Esophagus mucosa (tissue), 1 donor: Measurements from ENCODE around the gene RIT1. TPM values are rescaled to one million over a fixed set of nuclear protein-coding genes. Genes with fewer than 3 reads are reported as not detected.

Experiments used
- ATAC-seq: fragments of 200-7000 bp; cut with Tn5 transposase; one replicate; pipeline ENCODE4 v1.9.1; 2020
- total RNA-seq: library from RNA; stranded (reverse); gene quantifications from one replicate; pipeline ENCODE4 v1.2.4, GENCODE V29; 2023
- donor health status: DM: yes; HTN: yes; CAD: no.

RIT1 gene
- total RNA-seq, 1 donor from 2014 or later = 35.7 TPM

DNA sequence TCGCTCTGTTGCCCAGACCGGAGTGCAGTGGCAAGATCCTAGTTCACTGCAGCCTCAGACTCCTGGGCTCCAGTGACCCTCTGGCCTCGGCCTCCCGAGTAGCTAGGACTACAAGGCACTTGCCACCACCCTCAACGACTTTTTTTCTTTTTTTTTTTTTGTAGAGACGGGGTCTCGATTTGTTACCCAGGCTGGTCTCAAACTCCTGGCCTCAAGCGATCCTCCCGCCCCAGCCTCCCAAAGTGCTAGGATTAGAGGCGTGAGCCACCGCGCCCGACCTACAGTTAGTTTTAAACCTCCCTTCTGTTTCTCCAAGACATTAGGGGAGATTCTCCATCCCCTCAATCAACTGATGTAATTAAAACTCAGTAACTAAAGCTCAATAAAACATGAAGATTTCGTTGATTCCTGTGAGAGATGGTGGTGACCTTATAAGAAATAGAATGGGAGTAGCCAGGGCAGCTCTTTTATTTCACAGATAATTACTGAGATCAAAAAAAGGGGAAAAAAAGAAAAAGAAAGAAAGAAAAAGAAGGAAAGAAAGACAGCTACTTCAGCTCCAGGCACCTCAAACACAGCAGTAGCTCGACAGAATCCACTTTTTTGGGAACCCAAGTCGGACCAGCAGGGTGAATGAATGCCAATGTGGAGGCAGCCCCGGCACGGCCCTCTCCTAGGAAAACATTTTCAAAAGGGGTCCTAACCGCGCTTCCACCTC, 54.7 kb downstream of the RIT1 start:
- no peak for ATAC-seq

DNA sequence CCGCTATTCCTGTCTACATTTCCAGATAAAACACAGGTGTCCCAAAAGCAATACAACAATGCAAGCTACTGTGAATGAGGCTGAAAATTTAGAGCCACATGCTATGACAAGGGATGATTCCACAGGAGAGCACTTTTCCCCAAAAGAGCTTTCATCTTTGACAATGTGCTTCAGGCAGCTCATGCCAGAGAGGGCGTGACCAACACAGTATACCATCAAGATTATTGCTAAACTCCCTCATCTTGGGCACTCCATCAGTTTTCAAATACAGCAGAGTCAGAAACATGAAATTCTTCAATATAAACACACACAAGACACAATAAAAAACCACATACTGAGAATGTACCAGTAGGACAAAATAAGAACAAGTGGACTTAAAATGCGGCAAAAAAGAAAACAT, 60.8 kb downstream of the RIT1 start:
- ATAC-seq = no peak

DNA sequence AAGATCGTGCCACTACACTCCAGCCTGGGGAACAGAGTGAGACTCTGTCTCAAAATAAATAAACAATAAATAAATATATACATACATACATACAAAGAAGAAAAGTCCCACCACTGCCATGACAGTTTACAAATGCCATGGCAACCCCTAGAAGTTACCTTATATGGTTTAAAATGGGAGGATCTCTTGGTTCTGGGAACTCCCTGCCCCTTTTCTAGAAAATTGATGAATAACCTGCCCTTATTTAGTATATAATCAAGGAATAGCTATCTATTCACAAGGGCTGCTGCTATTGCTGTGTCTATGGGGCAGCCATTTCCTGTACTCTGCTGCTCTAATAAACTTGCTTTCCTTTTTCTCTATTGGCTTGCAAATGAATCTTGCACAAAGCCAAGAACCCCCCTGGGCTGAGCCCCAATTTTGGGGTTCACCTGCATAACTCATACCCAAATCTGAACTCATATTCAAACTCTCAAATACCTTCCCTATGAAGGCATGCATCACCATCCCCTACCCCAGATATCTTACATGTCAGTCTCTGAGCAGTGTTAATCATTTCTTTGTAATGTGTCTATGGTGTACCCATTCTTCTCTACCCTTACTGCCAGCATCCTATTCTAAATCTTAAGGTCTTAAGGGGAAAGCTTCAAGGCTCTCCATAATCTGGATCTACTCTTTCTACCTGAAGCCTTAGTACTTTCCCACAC, 63.2 kb downstream of the RIT1 start:
- ATAC-seq = no peak

Other genes with a start within 250 kb of the RIT1 start
- 40.3 TPM for gene YY1AP1, start 222.6 kb downstream of the RIT1 start, total RNA-seq
- 69.7 TPM for gene DAP3, start 222.3 kb downstream of the RIT1 start, total RNA-seq
- gene GON4L, start 54.1 kb downstream of the RIT1 start, total RNA-seq = 25.9 TPM
- gene SYT11, start 51.8 kb downstream of the RIT1 start, total RNA-seq = 0.76 TPM
- gene KHDC4, start 23.1 kb upstream of the RIT1 start, total RNA-seq = 19.4 TPM
- gene RXFP4, start 30.3 kb upstream of the RIT1 start, total RNA-seq = not detected
- gene ARHGEF2, start 67.2 kb upstream of the RIT1 start, total RNA-seq = 23.8 TPM
- 121 TPM for gene SSR2, start 109.6 kb upstream of the RIT1 start, total RNA-seq
- 23.0 TPM for gene UBQLN4, start 142.4 kb upstream of the RIT1 start, total RNA-seq
- gene LAMTOR2, start 143.4 kb upstream of the RIT1 start, total RNA-seq = 62.3 TPM
- 420 TPM for gene RAB25, start 149.8 kb upstream of the RIT1 start, total RNA-seq
- gene MEX3A, start 171.1 kb upstream of the RIT1 start, total RNA-seq = 1.7 TPM
- gene LMNA, start 203.4 kb upstream of the RIT1 start, total RNA-seq = 315 TPM
- gene SEMA4A, start 242.2 kb upstream of the RIT1 start, total RNA-seq = 34.6 TPM